ENCODE measurements around the gene DHH.
"Not testable (repeated sequence)": the region's sequence is repeated elsewhere in the genome, so short reads cannot be mapped to it uniquely, and the experiment has no call there.

DHH gene

DNA sequence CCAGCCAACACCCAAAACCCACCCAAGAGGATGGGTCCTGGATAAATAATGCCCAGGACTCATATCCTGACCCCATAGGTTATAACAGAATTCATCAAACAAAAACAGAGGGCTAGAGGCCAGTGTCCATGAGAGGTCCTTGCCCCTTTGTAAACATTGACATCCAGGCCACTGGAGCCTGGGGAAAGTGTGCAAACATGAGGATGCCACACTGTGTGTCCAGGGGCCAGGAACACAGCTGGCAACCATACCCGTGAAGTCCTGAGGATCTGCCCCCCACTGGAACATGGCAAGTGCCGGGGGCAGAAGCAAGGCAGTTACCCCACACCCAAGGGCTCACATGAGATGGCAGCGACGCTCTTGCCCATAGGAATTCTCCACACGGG is 29.8 kb downstream of the DHH start:
- no peaks in the 10 kb centered on the region for H3K9me3 Mint-ChIP-seq
- H3K4me3 Mint-ChIP-seq, result no peak overlapping the region
- H3K27ac Mint-ChIP-seq, result no peak overlapping the region
- peaks cover 26% of the 10 kb centered on the region for H3K4me1 Mint-ChIP-seq
- no peak for TF ChIP-seq CTCF (IDR thresholded peaks at IDR 0.05)
- no peaks in the 10 kb centered on the region for H3K36me3 Mint-ChIP-seq (ENCODE audit: low read depth)
- DNase-seq, result no peak
- peaks cover 11% of the 10 kb centered on the region for H3K27me3 Mint-ChIP-seq (ENCODE audit: low read depth, poor library complexity)

DNA sequence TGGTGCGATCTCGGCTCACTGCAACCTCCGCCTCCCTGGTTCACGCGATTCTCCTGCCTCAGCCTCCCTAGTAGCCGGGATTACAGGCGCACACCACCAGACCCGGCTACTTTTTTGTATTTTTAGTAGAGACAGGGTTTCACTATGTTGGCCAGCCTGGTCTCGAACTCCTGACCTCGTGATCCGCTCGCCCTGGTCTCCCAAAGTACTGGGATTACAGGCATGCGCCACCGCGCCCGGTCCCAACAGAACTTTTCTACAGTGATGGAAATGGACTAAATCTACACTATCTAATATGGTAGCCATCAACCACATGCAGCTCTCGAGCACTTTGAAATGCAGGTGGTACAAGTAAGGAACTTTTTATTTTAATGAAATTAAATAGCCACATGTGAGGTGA is 32.7 kb downstream of the DHH start:
- not testable (repeated sequence) for H3K27me3 Mint-ChIP-seq (ENCODE audit: low read depth, poor library complexity); H3K36me3 Mint-ChIP-seq (ENCODE audit: low read depth); H3K9me3 Mint-ChIP-seq; DNase-seq; H3K27ac Mint-ChIP-seq
- peak overlapping the region; percentile 94 for H3K4me3 Mint-ChIP-seq
- H3K4me1 Mint-ChIP-seq, result peaks cover 37% of the 10 kb centered on the region

DNA sequence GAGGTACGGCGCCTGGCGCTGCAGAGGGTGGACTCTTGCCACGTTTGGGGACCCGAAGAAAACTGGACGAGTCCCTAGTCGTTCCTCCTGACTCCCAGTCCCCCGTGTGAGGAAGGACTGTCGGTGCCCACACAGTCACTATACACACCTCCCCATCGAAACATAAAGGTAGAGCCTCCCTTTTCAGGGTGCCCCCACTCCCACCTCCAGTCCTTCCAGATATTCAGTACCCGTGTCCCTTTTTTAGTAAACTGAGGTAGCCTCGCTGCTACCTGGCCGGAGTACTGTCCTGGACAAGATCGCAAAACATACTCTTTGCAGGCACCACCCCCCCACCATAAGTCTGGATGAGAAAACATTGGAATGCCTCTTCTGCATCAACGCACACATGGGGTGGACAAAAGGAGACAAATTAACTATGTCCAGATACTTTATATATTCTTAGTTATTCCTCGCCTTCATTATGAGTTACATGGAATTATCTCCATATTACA is 33.4 kb downstream of the DHH start:
- H3K27me3 Mint-ChIP-seq (ENCODE audit: low read depth, poor library complexity), result no peaks in the 10 kb centered on the region
- DNase-seq, result peak; percentile 13
- no peaks in the 10 kb centered on the region for H3K36me3 Mint-ChIP-seq (ENCODE audit: low read depth)
- H3K4me3 Mint-ChIP-seq, result peak overlapping the region; percentile 94
- H3K27ac Mint-ChIP-seq, result peak overlapping the region; percentile 98
- peaks cover 44% of the 10 kb centered on the region for H3K4me1 Mint-ChIP-seq
- no peaks in the 10 kb centered on the region for H3K9me3 Mint-ChIP-seq
- TF ChIP-seq CTCF (IDR thresholded peaks at IDR 0.05), result no peak

DNA sequence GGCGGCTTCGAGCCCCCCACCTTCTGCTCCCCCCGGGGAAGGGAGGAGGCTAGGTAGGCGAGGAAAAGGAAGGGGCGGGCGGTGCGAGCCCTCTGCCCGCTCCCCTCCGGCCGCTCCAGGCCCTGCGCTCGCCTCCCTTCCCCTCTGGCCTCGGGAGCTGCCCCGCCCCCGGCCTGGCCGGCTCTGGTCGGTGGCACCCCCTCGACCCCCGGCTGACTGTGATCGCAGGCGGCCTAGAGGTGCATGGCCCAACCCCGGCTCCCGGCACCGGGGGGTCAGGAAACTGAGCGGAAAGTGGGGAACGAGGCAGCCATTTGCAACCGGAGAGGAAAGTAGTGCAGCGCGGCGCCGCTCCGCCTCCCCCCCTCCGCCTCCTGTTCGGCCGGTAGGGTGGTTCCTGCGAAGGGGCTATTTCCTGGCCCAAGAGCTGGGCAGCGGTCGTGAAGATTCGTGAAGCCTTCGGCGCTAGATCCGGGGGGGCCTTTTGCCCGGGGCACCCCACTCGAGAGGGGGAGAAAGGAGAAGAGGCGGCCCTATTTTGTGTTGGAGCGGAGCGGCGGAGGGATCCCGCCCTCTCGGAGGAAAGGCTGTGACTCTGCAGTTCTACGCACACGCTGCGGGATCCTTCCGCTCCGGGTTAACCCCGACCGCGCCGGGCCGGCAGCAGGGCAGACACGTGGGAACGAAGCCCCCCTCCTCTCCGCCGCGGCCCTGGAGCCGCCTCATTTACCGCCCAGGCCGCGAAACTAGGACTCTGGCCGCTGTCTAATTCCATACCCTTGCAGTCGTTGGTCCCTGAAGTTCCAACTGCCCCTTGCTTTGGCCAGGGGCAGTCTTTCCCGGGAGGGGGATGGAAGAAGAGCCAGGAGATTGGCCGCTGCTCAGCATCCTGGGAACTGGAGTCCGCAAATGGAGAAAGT is 34.1 kb downstream of the DHH start, which contains the start of gene KMT2D:
KMT2D (minus strand) TSS at position 558 of the 920 bp plus-strand sequence. CDS start 5,470 bp downstream, outside the sequence.
- H3K36me3 Mint-ChIP-seq (ENCODE audit: low read depth), result peaks cover 6% of the 10 kb centered on the region
- H3K9me3 Mint-ChIP-seq, result no peaks in the 10 kb centered on the region
- H3K27ac Mint-ChIP-seq, result peak within 1 kb of the TSS; percentile 98

GRCh38 chr12:49059299-49060171 is 35.1 kb downstream of the DHH start:
- Mint-ChIP-seq H3K4me3 (peak overlapping the region; percentile 96), H3K27me3 (ENCODE audit: low read depth, poor library complexity) (no peaks in the 10 kb centered on the region), H3K9me3 (no peaks in the 10 kb centered on the region), H3K27ac (peak overlapping the region; percentile 84), H3K36me3 (ENCODE audit: low read depth) (peaks cover 15% of the 10 kb centered on the region), H3K4me1 (peaks cover 53% of the 10 kb centered on the region)
- DNase-seq, result peak; percentile 73
- no peak for TF ChIP-seq CTCF (IDR thresholded peaks at IDR 0.05)

More for the DNA sequence above, 34.1 kb downstream of the DHH start, which contains the start of gene KMT2D:
- peak within 1 kb of the TSS; percentile 96 for H3K4me3 Mint-ChIP-seq
- no peaks in the 10 kb centered on the region for H3K27me3 Mint-ChIP-seq (ENCODE audit: low read depth, poor library complexity)
- H3K4me1 Mint-ChIP-seq, result peaks cover 51% of the 10 kb centered on the region
- DNase-seq, result peak; percentile 91
- no peak for TF ChIP-seq CTCF (IDR thresholded peaks at IDR 0.05)

DNA sequence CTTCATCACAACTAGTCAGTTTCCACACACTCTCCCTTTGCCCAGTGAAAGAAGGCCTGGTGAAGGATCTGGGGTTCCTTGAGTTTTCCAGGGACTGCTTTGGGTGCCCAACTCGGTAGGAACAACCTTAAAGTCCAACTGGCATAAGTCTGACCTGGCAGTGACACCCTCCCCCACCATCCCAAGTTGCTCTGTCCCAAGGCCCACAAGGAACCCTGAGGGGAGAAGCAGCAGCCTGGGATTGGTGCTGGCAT is 35.6 kb downstream of the DHH start:
- H3K36me3 Mint-ChIP-seq (ENCODE audit: low read depth), result peaks cover 17% of the 10 kb centered on the region

More for the DNA sequence above, 35.6 kb downstream of the DHH start:
- H3K27ac Mint-ChIP-seq, result peak overlapping the region; percentile 72
- no peaks in the 10 kb centered on the region for H3K27me3 Mint-ChIP-seq (ENCODE audit: low read depth, poor library complexity)
- DNase-seq, result no peak
- peaks cover 50% of the 10 kb centered on the region for H3K4me1 Mint-ChIP-seq
- no peak for TF ChIP-seq CTCF (IDR thresholded peaks at IDR 0.05)
- no peaks in the 10 kb centered on the region for H3K9me3 Mint-ChIP-seq
- peak overlapping the region; percentile 96 for H3K4me3 Mint-ChIP-seq
